HepG2 (cell line): Measurements from ENCODE around the gene ZC3H14. TPM values are rescaled to one million over a fixed set of nuclear protein-coding genes. Genes with fewer than 3 reads are reported as not detected.

ENCODE experiments used
- ATAC-seq: fragments of 200-7000 bp; cut with Tn5 transposase; 3 replicates; pipeline ENCODE4 v1.9.1; 2020; ENCODE audit warnings: mild to moderate bottlenecking, moderate library complexity
- BruUV-seq: library from RNA; stranded (reverse); fragments of 400-500 nt; replicated peaks from 2 replicates; lab custom pipeline; 2021; lab: Mats Ljungman, UMichigan
- CTCF ChIA-PET: fragments of 300-600 bp; formaldehyde crosslinking; extraction: SDS; loops from one replicate; lab custom pipeline; 2021; ENCODE audit warnings: low total read pairs, inconsistent platforms, low intra/inter-chr PET ratio; lab: Yijun Ruan, JAX
- POLR2A ChIA-PET: fragments of 350-600 bp; sonication (Branson Sonifier 250); formaldehyde crosslinking; loops from one replicate; lab custom pipeline; 2020; ENCODE audit warnings: antibody characterized with exemption, inconsistent platforms; lab: Yijun Ruan, JAX
- DNase-seq: peaks from one replicate; pipeline ENCODE4 v3.0.0-alpha.2; 2015; ENCODE audit warnings: low spot score
- FAIRE-seq: peaks from 3 replicates; lab custom pipeline; 2011; peaks lifted over from hg19 to GRCh38; lab: Jason Lieb, UNC
- H2AFZ ChIP-seq: one replicate; pipeline ENCODE4 v1.6.1; 2011; ENCODE audit warnings: low read length, inconsistent platforms
- H3K27ac ChIP-seq: fragments of 300-600 bp; 3 replicates; pipeline ENCODE4 v1.8.0; 2011; ENCODE audit warnings: mixed run types, mild to moderate bottlenecking, mixed read lengths, low read length, inconsistent platforms; ENCODE audit not compliant: insufficient read depth; ENCODE audit errors: extremely low read length
- H3K27me3 ChIP-seq, 2 experiments: fragments of 200-600 bp in 1 of 2; 2 replicates in 1 of 2; 3 replicates in 1 of 2; pipeline versions ENCODE4 v1.6.0 to v1.8.0; 2011; ENCODE audit warnings: low read length in 2 of 2, mild to moderate bottlenecking in 2 of 2, moderate library complexity in 2 of 2, inconsistent platforms in 1 of 2; ENCODE audit not compliant: insufficient read depth in 2 of 2, control insufficient read depth in 1 of 2
- H3K36me3 ChIP-seq, 2 experiments: fragments of 200-600 bp in 1 of 2; replicated peaks in 1 of 2; 2 replicates in 1 of 2; 3 replicates in 1 of 2; pipeline versions ENCODE4 v1.5.1 to v1.8.0; 2011; ENCODE audit warnings: low read length in 2 of 2, inconsistent platforms in 1 of 2; ENCODE audit not compliant: insufficient read depth in 2 of 2, control insufficient read depth in 1 of 2
- H3K4me1 ChIP-seq: 2 replicates; pipeline ENCODE4 v1.5.1; 2012; ENCODE audit warnings: low read length, inconsistent platforms; ENCODE audit not compliant: insufficient read depth
- H3K4me2 ChIP-seq: 2 replicates; pipeline ENCODE4 v1.6.0; 2011; ENCODE audit warnings: low read depth, low read length, inconsistent platforms
- H3K4me3 ChIP-seq, 3 experiments: fragments of 200-600 bp in 1 of 3; sonication (generic), shearing (Covaris generic) in 1 of 3; replicated peaks in 1 of 3; 2 replicates each; pipeline ENCODE4 v1.5.1; 2011 to 2016; ENCODE audit warnings: low read length in 3 of 3, inconsistent platforms in 2 of 3, low read depth in 2 of 3, mild to moderate bottlenecking in 2 of 3, control low read depth in 1 of 3, mixed read lengths in 1 of 3; ENCODE audit not compliant: insufficient read depth in 1 of 3
- H3K79me2 ChIP-seq: one replicate; pipeline ENCODE4 v1.6.1; 2011; ENCODE audit warnings: low read length, inconsistent platforms; ENCODE audit not compliant: insufficient read depth
- H3K9ac ChIP-seq: 2 replicates; pipeline ENCODE4 v1.6.0; 2011; ENCODE audit warnings: mild to moderate bottlenecking, low read depth, low read length, inconsistent platforms; ENCODE audit not compliant: insufficient read depth
- H3K9me3 ChIP-seq: 2 replicates; pipeline ENCODE4 v1.5.1; 2012; ENCODE audit warnings: mild to moderate bottlenecking, low read length
- H4K20me1 ChIP-seq: 2 replicates; pipeline ENCODE4 v1.6.0; 2011; ENCODE audit warnings: inconsistent platforms, mild to moderate bottlenecking, low read length, moderate library complexity; ENCODE audit not compliant: insufficient read depth
- CC2D1A ChIP-seq: sonication (generic); formaldehyde crosslinking; IDR thresholded peaks from 2 replicates; pipeline ENCODE4 v1.8.1; 2023; ENCODE audit warnings: mild to moderate bottlenecking, missing genetic modification reagents
- RBAK ChIP-seq: sonication (generic); formaldehyde crosslinking; IDR thresholded peaks from 2 replicates; pipeline ENCODE4 v1.5.1; 2020; ENCODE audit warnings: mild to moderate bottlenecking, missing genetic modification reagents
- TBX3 ChIP-seq: fragments of 450-650 bp; IDR thresholded peaks from 2 replicates; pipeline ENCODE4 v1.6.1; 2017; ENCODE audit warnings: antibody characterized with exemption, mild to moderate bottlenecking, inconsistent platforms, borderline replicate concordance
- TEF ChIP-seq: sonication (generic); formaldehyde crosslinking; IDR thresholded peaks from 2 replicates; pipeline ENCODE4 v1.5.0; 2020; ENCODE audit warnings: missing genetic modification reagents
- WIZ ChIP-seq: sonication (generic); formaldehyde crosslinking; IDR thresholded peaks from 2 replicates; pipeline ENCODE4 v1.5.1; 2020; ENCODE audit warnings: mild to moderate bottlenecking, missing genetic modification reagents
- ZNF180 ChIP-seq: sonication (generic); formaldehyde crosslinking; IDR thresholded peaks from 2 replicates; pipeline ENCODE4 v1.4.0; 2020; ENCODE audit warnings: low read depth, missing genetic modification reagents, borderline replicate concordance
- ZNF232 ChIP-seq: sonication (generic); formaldehyde crosslinking; IDR thresholded peaks from 2 replicates; pipeline ENCODE4 v1.4.0; 2020; ENCODE audit warnings: missing genetic modification reagents, borderline replicate concordance
- ZNF614 ChIP-seq: IDR thresholded peaks from 2 replicates; pipeline ENCODE4 v1.6.1; 2018; ENCODE audit warnings: missing biosample characterization, missing genetic modification reagents, inconsistent platforms, borderline replicate concordance
- ZNF749 ChIP-seq: sonication (generic); formaldehyde crosslinking; IDR thresholded peaks from 2 replicates; pipeline ENCODE4 v1.8.0; 2022; ENCODE audit warnings: mild to moderate bottlenecking, missing genetic modification reagents, moderate library complexity, borderline replicate concordance
- ZNF878 ChIP-seq: sonication (generic); formaldehyde crosslinking; IDR thresholded peaks from 2 replicates; pipeline ENCODE4 v1.8.1; 2023; ENCODE audit warnings: mild to moderate bottlenecking, missing genetic modification reagents, moderate library complexity
- ZSCAN22 ChIP-seq: sonication (generic); formaldehyde crosslinking; IDR thresholded peaks from 2 replicates; pipeline ENCODE4 v1.4.0; 2020; ENCODE audit warnings: mild to moderate bottlenecking, missing genetic modification reagents
- WGBS: methylation state at CpG from one replicate; pipeline ENCODE4 v1.1.6; 2017; ENCODE audit warnings: low lambda C conversion rate; 5-methylcytosine and 5-hydroxymethylcytosine counted together
- in situ Hi-C: cut with HindIII; loops from 2 replicates; pipeline ENCODE4 v1.10.0; 2017; ENCODE audit warnings: low pct_unique_long_range_greater_than_20kb; ENCODE audit not compliant: extremely low pct_ligation_motif_present
- intact Hi-C: fragments of 100-400 bp; cut with micrococcal nuclease; formaldehyde crosslinking; loops from one replicate; pipeline ENCODE4 v1.10.0; 2022; ENCODE audit not compliant: unreplicated experiment
- polyA plus RNA-seq, 8 experiments: library from polyadenylated mRNA; depleted of rRNA in 3 of 8; stranded (reverse) in 7 of 8; unstranded in 1 of 8; fragments of >200 nt; fragmentation: Illumina TruSeq in 4 of 8; extraction: Trizol in 4 of 8; gene quantifications; 2 replicates each; pipeline versions ENCODE4 v1.2.1 to v1.2.3, GENCODE V29; 2011 to 2016; ENCODE audit warnings: low read depth in 4 of 8, missing spikeins in 1 of 8, mixed read lengths in 1 of 8; ENCODE audit not compliant: insufficient read depth in 1 of 8
- total RNA-seq, 5 experiments: library from RNA; depleted of rRNA; stranded (reverse); fragments of >200 nt; fragmentation: Illumina TruSeq; extraction: Trizol; gene quantifications; 2 replicates each; pipeline ENCODE4 v1.2.3, GENCODE V29; 2016; ENCODE audit warnings: low read depth in 1 of 5
- TF ChIP-seq, protein P1 (sequence below): sonication (generic); formaldehyde crosslinking; IDR thresholded peaks from 2 replicates; pipeline ENCODE4 v1.8.1; 2022; ENCODE audit warnings: mild to moderate bottlenecking, missing genetic modification reagents

Gene ZC3H14
- total and polyA plus RNA-seq, 2 of the 13 experiments (the other 11 are each of a cell fraction or from before 2014, with no cell fraction given), result 65.1 to 67.5 TPM

DNA sequence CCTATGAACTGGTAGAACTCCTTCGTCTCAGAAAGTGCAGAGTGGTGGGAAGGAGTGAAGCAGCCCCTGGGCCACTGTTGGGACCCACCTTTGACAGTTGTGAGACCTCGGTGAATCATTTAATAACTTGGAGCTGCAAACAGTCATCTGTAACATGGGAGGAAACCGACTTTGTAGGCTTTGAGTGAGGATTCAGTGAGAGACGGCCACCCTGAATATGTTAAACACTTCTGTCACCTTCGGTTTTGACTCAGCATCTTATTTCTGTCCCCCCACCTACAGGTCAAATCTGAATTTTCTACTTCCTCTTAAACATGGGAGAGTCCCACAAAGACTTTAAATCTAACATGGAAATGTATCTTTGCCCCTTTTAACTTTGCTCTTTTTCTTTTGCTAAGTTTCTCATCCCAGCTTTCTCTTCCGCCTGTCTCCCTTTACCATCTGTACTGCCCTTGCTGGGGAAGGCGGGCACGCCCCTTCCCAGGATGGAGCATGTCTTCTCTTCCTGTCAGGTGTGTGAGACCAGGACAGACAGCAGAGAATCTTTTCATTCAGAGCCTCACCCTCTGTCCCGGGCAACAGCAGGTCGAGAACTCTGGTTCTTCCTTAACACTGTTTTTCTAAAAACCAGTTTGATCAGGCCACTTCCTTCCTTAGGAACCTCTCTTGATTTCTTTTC is 37.1 kb downstream of the ZC3H14 start:
- Histone ChIP-seq H2AFZ (no peak overlapping the region), H3K4me3 (no peak overlapping the region), H3K27ac (no peak overlapping the region), H3K36me3 (peaks cover 39 to 92% of the 10 kb centered on the region in 2 experiments), H3K9ac (no peak overlapping the region), H4K20me1 (no peaks in the 10 kb centered on the region), H3K9me3 (no peaks in the 10 kb centered on the region), H3K4me2 (no peak overlapping the region), H3K27me3 (no peaks in the 10 kb centered on the region), H3K4me1 (peaks cover 8% of the 10 kb centered on the region; the same call in 1 of the 2 replicates), H3K79me2 (no peaks in the 10 kb centered on the region)
- intact Hi-C loops, result no loop called here
- WGBS, result 97% methylated on average over 10 of the region's 10 CpGs
- in situ Hi-C loops, result no loop called here
- ChIA-PET CTCF (no interaction called here), POLR2A (no interaction called here)
- TF ChIP-seq ZNF878, result no peak
- no peak for TF ChIP-seq ZNF614 (CRISPR knock-in tag)
- no peak for TF ChIP-seq ZNF749
- TF ChIP-seq, protein P1, sequence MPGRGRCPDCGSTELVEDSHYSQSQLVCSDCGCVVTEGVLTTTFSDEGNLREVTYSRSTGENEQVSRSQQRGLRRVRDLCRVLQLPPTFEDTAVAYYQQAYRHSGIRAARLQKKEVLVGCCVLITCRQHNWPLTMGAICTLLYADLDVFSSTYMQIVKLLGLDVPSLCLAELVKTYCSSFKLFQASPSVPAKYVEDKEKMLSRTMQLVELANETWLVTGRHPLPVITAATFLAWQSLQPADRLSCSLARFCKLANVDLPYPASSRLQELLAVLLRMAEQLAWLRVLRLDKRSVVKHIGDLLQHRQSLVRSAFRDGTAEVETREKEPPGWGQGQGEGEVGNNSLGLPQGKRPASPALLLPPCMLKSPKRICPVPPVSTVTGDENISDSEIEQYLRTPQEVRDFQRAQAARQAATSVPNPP (CRISPR knock-in tag), result no peak
- no peak for TF ChIP-seq TEF (CRISPR knock-in tag)
- TF ChIP-seq ZSCAN22, result no peak
- TF ChIP-seq TBX3, result no peak
- no peak for TF ChIP-seq RBAK (CRISPR knock-in tag)
- no peak for TF ChIP-seq CC2D1A (CRISPR knock-in tag)
- TF ChIP-seq WIZ (CRISPR knock-in tag), result no peak
- no peak for TF ChIP-seq ZNF180 (CRISPR knock-in tag)
- no peak for TF ChIP-seq ZNF232 (CRISPR knock-in tag)
- ATAC-seq (no peak), DNase-seq (no peak), FAIRE-seq (no peak)
- BruUV-seq, result no TSS peak
